ENCODE measurements around the gene GALNT18.

DNA sequence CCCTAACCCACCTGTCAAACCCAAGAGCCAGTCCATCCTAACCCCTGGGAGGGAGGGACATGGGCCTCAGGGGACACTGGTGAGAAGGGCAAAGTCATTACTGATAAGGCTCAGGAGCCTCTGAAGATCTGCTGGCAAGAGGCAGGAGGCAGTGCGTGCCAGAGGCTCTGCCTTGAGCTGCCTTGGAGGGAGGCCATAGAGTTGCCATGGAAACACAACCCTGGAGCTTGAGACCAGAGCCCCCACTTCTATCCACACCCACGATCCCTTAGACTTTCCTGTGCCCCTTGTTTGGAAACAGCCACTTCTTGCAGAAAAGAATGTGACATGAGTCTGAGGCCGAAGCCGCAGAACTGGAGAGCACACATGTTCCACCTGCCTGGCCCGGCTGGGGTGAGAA is 179.0 kb downstream of the GALNT18 start:
- TF ChIP-seq POLR2A (IDR thresholded peaks at IDR 0.05; ENCODE audit: low read depth, low read length) (no peak), EZH2 (IDR thresholded peaks at IDR 0.05; ENCODE audit: borderline replicate concordance, low read depth, low read length, severe bottlenecking) (no peak), FOS (IDR thresholded peaks at IDR 0.05; ENCODE audit: borderline replicate concordance, insufficient read depth, low read length) (no peak)
- TF ChIP-seq, protein P1, sequence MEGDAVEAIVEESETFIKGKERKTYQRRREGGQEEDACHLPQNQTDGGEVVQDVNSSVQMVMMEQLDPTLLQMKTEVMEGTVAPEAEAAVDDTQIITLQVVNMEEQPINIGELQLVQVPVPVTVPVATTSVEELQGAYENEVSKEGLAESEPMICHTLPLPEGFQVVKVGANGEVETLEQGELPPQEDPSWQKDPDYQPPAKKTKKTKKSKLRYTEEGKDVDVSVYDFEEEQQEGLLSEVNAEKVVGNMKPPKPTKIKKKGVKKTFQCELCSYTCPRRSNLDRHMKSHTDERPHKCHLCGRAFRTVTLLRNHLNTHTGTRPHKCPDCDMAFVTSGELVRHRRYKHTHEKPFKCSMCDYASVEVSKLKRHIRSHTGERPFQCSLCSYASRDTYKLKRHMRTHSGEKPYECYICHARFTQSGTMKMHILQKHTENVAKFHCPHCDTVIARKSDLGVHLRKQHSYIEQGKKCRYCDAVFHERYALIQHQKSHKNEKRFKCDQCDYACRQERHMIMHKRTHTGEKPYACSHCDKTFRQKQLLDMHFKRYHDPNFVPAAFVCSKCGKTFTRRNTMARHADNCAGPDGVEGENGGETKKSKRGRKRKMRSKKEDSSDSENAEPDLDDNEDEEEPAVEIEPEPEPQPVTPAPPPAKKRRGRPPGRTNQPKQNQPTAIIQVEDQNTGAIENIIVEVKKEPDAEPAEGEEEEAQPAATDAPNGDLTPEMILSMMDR (IDR thresholded peaks at IDR 0.05; ENCODE audit: extremely low read depth in 1 of 2, insufficient read depth in 1 of 2, low read depth in 1 of 2, low read length in 2 of 2) = no peak
- TF ChIP-seq, protein P2, sequence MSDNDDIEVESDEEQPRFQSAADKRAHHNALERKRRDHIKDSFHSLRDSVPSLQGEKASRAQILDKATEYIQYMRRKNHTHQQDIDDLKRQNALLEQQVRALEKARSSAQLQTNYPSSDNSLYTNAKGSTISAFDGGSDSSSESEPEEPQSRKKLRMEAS (IDR thresholded peaks at IDR 0.05; ENCODE audit: insufficient read depth, insufficient read length) = no peak

Data from endothelial cell of umbilical vein (primary cell).